H1 (cell line): ENCODE results near the gene KRTAP5-6. TPM values are rescaled to one million over a fixed set of nuclear protein-coding genes. Genes with fewer than 3 reads are reported as not detected.

Source experiments
- CTCF ChIA-PET: fragments of 300-600 bp; sonication (Branson Sonifier 250); formaldehyde crosslinking; loops from one replicate; lab custom pipeline; 2021; ENCODE audit not compliant: partially characterized antibody; lab: Charles Lee
- POLR2A ChIA-PET: fragments of 300-600 bp; sonication (Branson Sonifier 250); formaldehyde crosslinking; loops from one replicate; lab custom pipeline; 2021; ENCODE audit warnings: inconsistent platforms; ENCODE audit not compliant: partially characterized antibody; lab: Charles Lee
- DNase-seq, 2 experiments: peaks; one replicate each; pipeline versions ENCODE4 v3.0.0 to v3.0.0-alpha.2; 2010 to 2022; ENCODE audit warnings: low spot score in 2 of 2, low read depth in 1 of 2, mixed read lengths in 1 of 2
- FAIRE-seq: peaks from 2 replicates; lab custom pipeline; 2011; peaks lifted over from hg19 to GRCh38; lab: Jason Lieb, UNC
- H2AFZ ChIP-seq: 2 replicates; pipeline ENCODE4 v1.8.1; 2012; ENCODE audit warnings: low read length, inconsistent platforms
- H2AK5ac ChIP-seq: 2 replicates; pipeline ENCODE4 v1.6.1; 2013; ENCODE audit warnings: low read depth, low read length
- H2BK120ac ChIP-seq: replicated peaks from 2 replicates; pipeline ENCODE3; 2013; ENCODE audit warnings: low read depth, low read length, inconsistent platforms
- H2BK12ac ChIP-seq: 2 replicates; pipeline ENCODE4 v1.6.1; 2013; ENCODE audit warnings: low read depth, low read length
- H2BK15ac ChIP-seq: 2 replicates; pipeline ENCODE4 v1.6.1; 2013; ENCODE audit warnings: low read length
- H2BK20ac ChIP-seq: 2 replicates; pipeline ENCODE4 v1.6.1; 2013; ENCODE audit warnings: low read length
- H2BK5ac ChIP-seq: 2 replicates; pipeline ENCODE4 v1.6.1; 2013; ENCODE audit warnings: low read depth, low read length
- H3K14ac ChIP-seq: 2 replicates; pipeline ENCODE4 v1.6.1; 2013; ENCODE audit warnings: inconsistent platforms; ENCODE audit not compliant: insufficient read length
- H3K18ac ChIP-seq: 2 replicates; pipeline ENCODE4 v1.6.1; 2013; ENCODE audit warnings: low read length; ENCODE audit errors: extremely low read depth
- H3K23ac ChIP-seq: 2 replicates; pipeline ENCODE4 v1.6.1; 2013; ENCODE audit warnings: inconsistent platforms; ENCODE audit not compliant: insufficient read length
- H3K23me2 ChIP-seq: 2 replicates; pipeline ENCODE4 v1.6.1; 2013; ENCODE audit warnings: low read depth, low read length
- H3K27ac ChIP-seq: 2 replicates; pipeline ENCODE4 v1.6.1; 2011; ENCODE audit warnings: low read depth, low read length, inconsistent platforms
- H3K27me3 ChIP-seq, 4 experiments: replicated peaks in 1 of 4; 1 replicate in 1 of 4; 2 replicates in 3 of 4; pipeline versions ENCODE4 v1.6.1 to v1.8.1; 2011 to 2013; ENCODE audit warnings: low read length in 3 of 4, mild to moderate bottlenecking in 3 of 4, inconsistent platforms in 2 of 4, mixed read lengths in 2 of 4, moderate library complexity in 1 of 4; ENCODE audit not compliant: control insufficient read depth in 3 of 4, insufficient read depth in 3 of 4; ENCODE audit errors: extremely low read depth in 1 of 4
- H3K36me3 ChIP-seq, 4 experiments: 2 replicates each; pipeline versions ENCODE4 v1.6.1 to v1.8.1; 2011 to 2013; ENCODE audit warnings: mild to moderate bottlenecking in 4 of 4, low read length in 3 of 4, moderate library complexity in 2 of 4, control low read depth in 1 of 4, inconsistent platforms in 1 of 4; ENCODE audit not compliant: insufficient read depth in 4 of 4, control insufficient read depth in 2 of 4
- H3K4ac ChIP-seq: replicated peaks from 2 replicates; pipeline ENCODE3; 2013; ENCODE audit warnings: low read length, low read depth, mixed read lengths, inconsistent platforms; ENCODE audit not compliant: insufficient read length
- H3K4me1 ChIP-seq, 4 experiments: replicated peaks in 1 of 4; 1 replicate in 1 of 4; 2 replicates in 3 of 4; pipeline versions ENCODE4 v1.6.1 to v1.8.1; 2011 to 2013; ENCODE audit warnings: low read length in 3 of 4, inconsistent platforms in 2 of 4, mixed read lengths in 1 of 4; ENCODE audit not compliant: insufficient read depth in 4 of 4, control insufficient read depth in 3 of 4
- H3K4me2 ChIP-seq, 2 experiments: 2 replicates each; pipeline versions ENCODE4 v1.6.1 to v1.8.1; 2011 to 2013; ENCODE audit warnings: low read depth in 2 of 2, low read length in 2 of 2, control low read depth in 1 of 2, inconsistent platforms in 1 of 2, mild to moderate bottlenecking in 1 of 2; ENCODE audit not compliant: insufficient read depth in 1 of 2
- H3K4me3 ChIP-seq, 4 experiments: fragments of 200-600, 300-600 bp in 1 of 4; sonication (generic), shearing (Covaris generic), sonication (Bioruptor Twin) in 1 of 4; 2 replicates each; pipeline versions ENCODE4 v1.5.1 to v1.8.1; 2011 to 2016; ENCODE audit warnings: low read length in 4 of 4, low read depth in 3 of 4, control low read depth in 2 of 4, inconsistent platforms in 2 of 4, mild to moderate bottlenecking in 2 of 4, mixed read lengths in 1 of 4, moderate library complexity in 1 of 4; ENCODE audit not compliant: insufficient read depth in 2 of 4; ENCODE audit errors: extremely low read depth in 1 of 4
- H3K56ac ChIP-seq: replicated peaks from 2 replicates; pipeline ENCODE3; 2013; ENCODE audit warnings: low read depth, mild to moderate bottlenecking, mixed read lengths, low read length, inconsistent platforms; ENCODE audit not compliant: insufficient read length
- H3K79me1 ChIP-seq: 2 replicates; pipeline ENCODE4 v1.6.1; 2013; ENCODE audit warnings: low read depth, low read length, control low read depth
- H3K79me2 ChIP-seq, 2 experiments: 2 replicates each; pipeline versions ENCODE4 v1.6.1 to v1.8.1; 2012 to 2013; ENCODE audit warnings: low read length in 2 of 2, mild to moderate bottlenecking in 2 of 2, inconsistent platforms in 1 of 2; ENCODE audit not compliant: insufficient read depth in 2 of 2, control insufficient read depth in 1 of 2
- H3K9ac ChIP-seq, 4 experiments: replicated peaks in 1 of 4; 1 replicate in 1 of 4; 2 replicates in 3 of 4; pipeline versions ENCODE4 v1.6.1 to v1.8.1; 2011 to 2013; ENCODE audit warnings: low read depth in 3 of 4, low read length in 3 of 4, control low read depth in 2 of 4, mild to moderate bottlenecking in 2 of 4, moderate library complexity in 2 of 4, inconsistent platforms in 1 of 4; ENCODE audit errors: extremely low read depth in 1 of 4
- H3K9me3 ChIP-seq, 2 experiments: 2 replicates each; pipeline versions ENCODE4 v1.6.1 to v1.8.1; 2012 to 2013; ENCODE audit warnings: mild to moderate bottlenecking in 2 of 2, moderate library complexity in 2 of 2, control low read depth in 1 of 2, inconsistent platforms in 1 of 2, low read depth in 1 of 2, low read length in 1 of 2, mixed read lengths in 1 of 2; ENCODE audit not compliant: insufficient read depth in 2 of 2
- H4K20me1 ChIP-seq, 2 experiments: replicated peaks in 1 of 2; 2 replicates each; pipeline versions ENCODE3 to v1.8.1; 2011 to 2013; ENCODE audit warnings: inconsistent platforms in 2 of 2, low read length in 2 of 2, mild to moderate bottlenecking in 1 of 2; ENCODE audit not compliant: insufficient read depth in 2 of 2, control insufficient read depth in 1 of 2
- H4K5ac ChIP-seq: 2 replicates; pipeline ENCODE4 v1.6.1; 2013; ENCODE audit warnings: low read length, low read depth, mixed read lengths, inconsistent platforms; ENCODE audit not compliant: insufficient read length
- H4K8ac ChIP-seq: 2 replicates; pipeline ENCODE4 v1.8.0; 2013; ENCODE audit warnings: mild to moderate bottlenecking, moderate library complexity, low read length, inconsistent platforms; ENCODE audit not compliant: insufficient read depth; ENCODE audit errors: extremely low read depth
- H4K91ac ChIP-seq: replicated peaks from 2 replicates; pipeline ENCODE3; 2013; ENCODE audit warnings: low read length, mixed read lengths, inconsistent platforms; ENCODE audit not compliant: insufficient read length
- BCL11A ChIP-seq, 2 experiments: IDR thresholded peaks; one replicate each; pipeline ENCODE4 v1.6.1; 2011; ENCODE audit warnings: low read depth in 2 of 2, low read length in 2 of 2, mild to moderate bottlenecking in 2 of 2
- CBX5 ChIP-seq: fragments of 300-800, 300-1000 bp; sonication (generic); IDR thresholded peaks from 2 replicates; pipeline ENCODE4 v1.7.1; 2016; ENCODE audit warnings: antibody characterized with exemption, low read length, low read depth
- CBX8 ChIP-seq: fragments of 300-800, 300-1000 bp; sonication (generic); IDR thresholded peaks from 2 replicates; pipeline ENCODE4 v1.7.1; 2016; ENCODE audit warnings: low read depth, low read length, borderline replicate concordance
- EZH2 ChIP-seq: fragments of 200-600 bp; sonication (generic); IDR thresholded peaks from 2 replicates; pipeline ENCODE4 v1.7.1; 2012; ENCODE audit warnings: low read depth, mild to moderate bottlenecking, moderate library complexity, low read length, inconsistent platforms; ENCODE audit not compliant: severe bottlenecking
- JUN ChIP-seq: IDR thresholded peaks from 2 replicates; pipeline ENCODE4 v1.6.1; 2011; ENCODE audit warnings: low read depth, mild to moderate bottlenecking, improper control_type of control experiment, low read length
- MAFK ChIP-seq: IDR thresholded peaks from 2 replicates; pipeline ENCODE4 v1.6.1; 2012; ENCODE audit warnings: low read depth, mild to moderate bottlenecking, improper control_type of control experiment, low read length
- POLR2A ChIP-seq, 2 experiments: IDR thresholded peaks; 1 replicate in 1 of 2; 2 replicates in 1 of 2; pipeline ENCODE4 v1.6.1; 2011; ENCODE audit warnings: low read depth in 2 of 2, low read length in 2 of 2, mild to moderate bottlenecking in 2 of 2; ENCODE audit errors: control extremely low read depth in 1 of 2
- RAD21 ChIP-seq, 2 experiments: IDR thresholded peaks in 1 of 2; conservative IDR thresholded peaks in 1 of 2; 2 replicates each; pipeline ENCODE4 v1.6.1; 2011; ENCODE audit warnings: low read depth in 2 of 2, low read length in 2 of 2, improper control_type of control experiment in 1 of 2, inconsistent platforms in 1 of 2, mild to moderate bottlenecking in 1 of 2, moderate library complexity in 1 of 2
- SP1 ChIP-seq: IDR thresholded peaks from 2 replicates; pipeline ENCODE4 v1.6.1; 2011; ENCODE audit warnings: low read depth, low read length
- TAF1 ChIP-seq: IDR thresholded peaks from 2 replicates; pipeline ENCODE4 v1.6.1; 2011; ENCODE audit warnings: mild to moderate bottlenecking, low read depth, low read length
- YY1 ChIP-seq: IDR thresholded peaks from 2 replicates; pipeline ENCODE4 v1.6.1; 2011; ENCODE audit warnings: low read depth, mild to moderate bottlenecking, low read length
- WGBS, 2 experiments: shearing (Covaris generic) in 1 of 2; methylation state at CpG; one replicate each; pipeline versions ENCODE4 v1.1.6 to v1.1.7; 2013 to 2015; ENCODE audit warnings: low lambda C conversion rate in 2 of 2, mixed read lengths in 2 of 2, inconsistent platforms in 1 of 2, low coverage in 1 of 2, missing lambda C conversion rate in 1 of 2; ENCODE audit not compliant: insufficient replicate concordance in 2 of 2, insufficient coverage in 1 of 2, insufficient read length in 1 of 2; ENCODE audit errors: extremely low coverage in 1 of 2, missing lambda C conversion rate in 1 of 2; 5-methylcytosine and 5-hydroxymethylcytosine counted together
- polyA plus RNA-seq, 7 experiments: library from polyadenylated mRNA; depleted of rRNA in 3 of 7; stranded (reverse) in 5 of 7; unstranded in 2 of 7; fragments of >200 nt in 5 of 7; fragments of 200-250 nt in 2 of 7; gene quantifications; 1 replicate in 5 of 7; 2 replicates in 1 of 7; 4 replicates in 1 of 7; pipeline versions ENCODE4 v1.2.1 to v1.2.3, GENCODE V29; 2011 to 2013; ENCODE audit warnings: missing spikeins in 2 of 7, mixed read lengths in 2 of 7
- total RNA-seq: library from RNA; stranded (reverse); fragmentation: NEBNext Ultra II Directional; extraction: Animal tissue kit (Norgen Biotek cat#: 25700); gene quantifications from 2 replicates; pipeline ENCODE4 v1.2.1, GENCODE V29; 2021
- TF ChIP-seq, protein P1 (sequence below): IDR thresholded peaks from 2 replicates; pipeline ENCODE4 v1.6.1; 2012; ENCODE audit warnings: inconsistent platforms

The KRTAP5-6 gene
- total and polyA plus RNA-seq, 2 of the 8 experiments (the other 6 are each of a cell fraction or from before 2014, with no cell fraction given) = not detected

DNA sequence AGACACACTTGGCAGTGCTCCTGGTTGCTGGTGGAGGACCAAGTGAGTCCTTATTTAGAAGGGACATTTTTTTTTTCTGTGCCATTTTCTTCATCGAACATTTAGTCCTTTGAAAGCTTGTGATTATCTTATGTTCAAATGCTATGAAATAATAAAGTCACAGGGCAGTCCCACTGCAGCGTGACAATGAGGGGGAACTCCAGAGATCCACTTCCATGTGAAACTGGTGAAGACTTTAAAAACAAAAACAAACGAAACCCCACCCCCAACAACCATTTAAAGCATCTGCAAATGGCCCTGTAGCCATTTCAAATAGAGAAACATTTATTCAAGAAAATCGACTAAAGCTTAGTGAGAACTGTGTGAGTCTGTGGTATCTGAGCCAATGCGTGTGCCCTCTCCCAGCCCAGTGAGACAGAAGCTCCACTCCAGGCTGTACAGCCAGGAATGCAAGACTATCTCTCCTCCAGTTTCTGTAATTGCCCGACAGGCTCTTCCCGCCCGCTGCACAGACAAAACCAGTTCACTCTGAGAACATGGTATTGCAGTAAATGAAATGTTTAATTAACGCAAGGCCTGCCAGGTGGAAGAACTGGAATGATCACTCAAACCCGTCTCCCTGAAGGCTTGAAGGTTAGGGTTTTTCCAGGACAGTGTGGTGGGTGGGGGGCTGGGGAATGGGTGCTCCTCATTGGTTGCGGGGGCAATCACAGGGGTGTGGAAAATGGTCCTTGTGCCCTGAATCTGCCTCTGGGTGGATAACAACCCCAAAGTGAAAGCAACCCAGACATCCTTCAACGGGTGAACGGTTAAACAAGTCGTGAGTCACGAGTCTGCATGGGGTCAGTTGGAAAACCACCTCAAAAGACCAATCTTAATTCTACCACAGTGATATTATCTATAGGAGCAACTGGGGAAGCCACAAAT lies 8.4 kb downstream of the KRTAP5-6 start:
- ChIA-PET CTCF (interaction anchor here (0.8 to 4.4 kb wide), 6 partner anchors 82 to 450 kb away, joined by 3 to 19 read pairs (median 8); no protein-coding TSS in a partner anchor), POLR2A (no interaction called here)
- H3K4me2 ChIP-seq = no peak overlapping the region
- H3K23ac ChIP-seq = no peak overlapping the region
- peaks cover 0 to 5% (median 3%) of the 10 kb centered on the region in 4 experiments; a peak in 2 of 7 replicates for H3K4me1 ChIP-seq
- H3K79me1 ChIP-seq = no peaks in the 10 kb centered on the region
- H2BK12ac ChIP-seq = no peak overlapping the region
- FAIRE-seq (no peak), DNase-seq (no peak)
- H3K14ac ChIP-seq = no peak overlapping the region
- no peaks in the 10 kb centered on the region for H4K20me1 ChIP-seq
- no peak overlapping the region for H2BK120ac ChIP-seq
- no peak overlapping the region for H2BK15ac ChIP-seq
- H3K36me3 ChIP-seq = no peaks in the 10 kb centered on the region
- peaks cover 0 to 5% (median 2%) of the 10 kb centered on the region in 4 experiments; a peak in 1 of 7 replicates for H3K27me3 ChIP-seq
- no peak overlapping the region for H3K4ac ChIP-seq
- no peak overlapping the region for H2BK5ac ChIP-seq
- no peaks in the 10 kb centered on the region for H3K23me2 ChIP-seq
- H3K27ac ChIP-seq = no peak overlapping the region
- H3K18ac ChIP-seq = no peak overlapping the region
- no peak overlapping the region for H4K5ac ChIP-seq
- no peak overlapping the region for H3K4me3 ChIP-seq
- WGBS, 2 experiments = 85% methylated on average over 15 of the region's 15 CpGs; no CpG with 5 or more reads in 1 of the 2 experiments
- H2AFZ ChIP-seq = no peak overlapping the region
- no peaks in the 10 kb centered on the region for H3K9me3 ChIP-seq
- no peaks in the 10 kb centered on the region for H3K79me2 ChIP-seq
- no peak overlapping the region for H4K91ac ChIP-seq
- TF ChIP-seq CBX5 (no peak), RAD21 (IDR thresholded peaks at IDR 0.05 in 1 of 2, conservative IDR thresholded peaks at IDR 0.05 in 1 of 2; ENCODE audit: low read depth in 2 of 2, low read length in 2 of 2) (no peak), JUN (no peak), CBX8 (no peak), TAF1 (no peak), EZH2 (no peak), SP1 (no peak), YY1 (no peak), BCL11A (IDR thresholded peaks at IDR 0.05; ENCODE audit: low read depth in 2 of 2, low read length in 2 of 2) (no peak), POLR2A (IDR thresholded peaks at IDR 0.05; ENCODE audit: control extremely low read depth in 1 of 2, low read depth in 2 of 2, low read length in 2 of 2) (no peak), MAFK (no peak)
- TF ChIP-seq, protein P1, sequence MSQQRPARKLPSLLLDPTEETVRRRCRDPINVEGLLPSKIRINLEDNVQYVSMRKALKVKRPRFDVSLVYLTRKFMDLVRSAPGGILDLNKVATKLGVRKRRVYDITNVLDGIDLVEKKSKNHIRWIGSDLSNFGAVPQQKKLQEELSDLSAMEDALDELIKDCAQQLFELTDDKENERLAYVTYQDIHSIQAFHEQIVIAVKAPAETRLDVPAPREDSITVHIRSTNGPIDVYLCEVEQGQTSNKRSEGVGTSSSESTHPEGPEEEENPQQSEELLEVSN = no peak
- H2BK20ac ChIP-seq = no peak overlapping the region
- H3K9ac ChIP-seq = no peak overlapping the region
- H4K8ac ChIP-seq = no peak overlapping the region
- no peak overlapping the region for H3K56ac ChIP-seq
- H2AK5ac ChIP-seq = no peak overlapping the region
